A549 (cell line): ENCODE results near the gene KCNN3.

Experiments used
- EHF ChIP-seq: fragments of 250-450 bp; sonication (Bioruptor Pico); IDR thresholded peaks from 2 replicates; pipeline ENCODE4 v1.5.0; 2020; ENCODE audit warnings: mild to moderate bottlenecking
- JUN ChIP-seq, 2 experiments: fragments of >200 bp; sonication (Bioruptor Twin); formaldehyde crosslinking; IDR thresholded peaks; 2 replicates in 1 of 2; 3 replicates in 1 of 2; pipeline ENCODE4 v1.6.1; 2016 to 2017
- NR3C1 ChIP-seq: fragments of >200 bp; sonication (Bioruptor Twin); formaldehyde crosslinking; IDR thresholded peaks from 3 replicates; pipeline ENCODE4 v1.6.1; 2017
- POLR2A ChIP-seq: IDR thresholded peaks from 2 replicates; pipeline ENCODE4 v1.6.1; 2012; ENCODE audit warnings: mild to moderate bottlenecking, low read length
- POLR2AphosphoS2 ChIP-seq: conservative IDR thresholded peaks from 2 replicates; pipeline ENCODE4 v1.6.1; 2012; ENCODE audit warnings: low read length, improper control_type of control experiment, inconsistent platforms
- TF ChIP-seq, protein P1 (sequence below): fragments of >200 bp; sonication (Bioruptor Twin); formaldehyde crosslinking; IDR thresholded peaks from 3 replicates; pipeline ENCODE4 v1.5.1; 2016
- TF ChIP-seq, protein P2 (sequence below): IDR thresholded peaks from 2 replicates; pipeline ENCODE4 v1.6.1; 2012; ENCODE audit warnings: low read depth, borderline replicate concordance

DNA sequence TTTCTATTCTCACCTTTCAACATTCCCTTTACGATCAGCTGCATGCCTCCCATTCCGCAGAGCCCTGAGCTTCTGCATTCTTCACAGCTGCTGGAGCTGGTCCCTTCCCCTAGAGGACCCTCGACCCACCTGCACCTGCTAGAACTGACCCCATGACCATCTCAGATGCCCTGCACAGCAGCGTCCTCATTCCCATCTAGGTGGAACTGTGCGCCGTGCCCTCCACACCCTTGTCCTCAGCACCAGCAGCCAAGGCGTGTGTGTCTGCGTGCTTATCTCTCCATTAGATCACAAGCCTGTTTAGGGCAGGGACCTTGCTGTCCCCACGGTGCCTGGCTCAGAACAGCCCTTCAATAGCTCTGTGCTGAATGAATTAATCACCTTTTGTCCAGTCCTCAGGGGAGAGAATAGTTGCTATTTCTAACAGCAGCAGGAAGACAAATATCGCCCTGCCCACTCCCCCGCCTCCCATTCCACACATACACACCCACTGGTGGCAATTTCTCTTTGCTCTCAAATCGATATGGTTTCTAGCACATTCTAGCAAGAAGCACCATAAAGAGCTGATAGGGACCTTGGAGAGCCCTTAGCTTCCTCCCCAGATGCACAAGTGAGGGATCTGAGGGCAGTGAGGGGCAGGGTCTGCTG lies 61.7 kb downstream of the KCNN3 start:
- TF ChIP-seq, protein P1, sequence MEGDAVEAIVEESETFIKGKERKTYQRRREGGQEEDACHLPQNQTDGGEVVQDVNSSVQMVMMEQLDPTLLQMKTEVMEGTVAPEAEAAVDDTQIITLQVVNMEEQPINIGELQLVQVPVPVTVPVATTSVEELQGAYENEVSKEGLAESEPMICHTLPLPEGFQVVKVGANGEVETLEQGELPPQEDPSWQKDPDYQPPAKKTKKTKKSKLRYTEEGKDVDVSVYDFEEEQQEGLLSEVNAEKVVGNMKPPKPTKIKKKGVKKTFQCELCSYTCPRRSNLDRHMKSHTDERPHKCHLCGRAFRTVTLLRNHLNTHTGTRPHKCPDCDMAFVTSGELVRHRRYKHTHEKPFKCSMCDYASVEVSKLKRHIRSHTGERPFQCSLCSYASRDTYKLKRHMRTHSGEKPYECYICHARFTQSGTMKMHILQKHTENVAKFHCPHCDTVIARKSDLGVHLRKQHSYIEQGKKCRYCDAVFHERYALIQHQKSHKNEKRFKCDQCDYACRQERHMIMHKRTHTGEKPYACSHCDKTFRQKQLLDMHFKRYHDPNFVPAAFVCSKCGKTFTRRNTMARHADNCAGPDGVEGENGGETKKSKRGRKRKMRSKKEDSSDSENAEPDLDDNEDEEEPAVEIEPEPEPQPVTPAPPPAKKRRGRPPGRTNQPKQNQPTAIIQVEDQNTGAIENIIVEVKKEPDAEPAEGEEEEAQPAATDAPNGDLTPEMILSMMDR: no peak
- TF ChIP-seq POLR2A (no peak), NR3C1 (no peak), EHF (CRISPR knock-in tag) (no peak), POLR2AphosphoS2 (no peak), JUN (IDR thresholded peaks at IDR 0.05) (no peak)
- TF ChIP-seq, protein P2, sequence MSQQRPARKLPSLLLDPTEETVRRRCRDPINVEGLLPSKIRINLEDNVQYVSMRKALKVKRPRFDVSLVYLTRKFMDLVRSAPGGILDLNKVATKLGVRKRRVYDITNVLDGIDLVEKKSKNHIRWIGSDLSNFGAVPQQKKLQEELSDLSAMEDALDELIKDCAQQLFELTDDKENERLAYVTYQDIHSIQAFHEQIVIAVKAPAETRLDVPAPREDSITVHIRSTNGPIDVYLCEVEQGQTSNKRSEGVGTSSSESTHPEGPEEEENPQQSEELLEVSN: no peak
